ENCODE measurements around the gene UNC45A. TPM values are rescaled to one million over a fixed set of nuclear protein-coding genes. Genes with fewer than 3 reads are reported as not detected.

UNC45A gene
- total RNA-seq, 4 donors from 2014 or later: 42.8 to 89.5 (median 65.4) TPM

- H3K4me3 ChIP-seq: no peak overlapping the region
- no peak overlapping the region for H3K27ac ChIP-seq
- no peaks in the 10 kb centered on the region for H3K27me3 ChIP-seq
- intact Hi-C loops (cut with DNase I; ENCODE audit: low total_unique reads): no loop called here
- no peak for DNase-seq
- H3K9me3 ChIP-seq: no peaks in the 10 kb centered on the region
- H3K4me1 ChIP-seq: no peaks in the 10 kb centered on the region
- no peaks in the 10 kb centered on the region for H3K36me3 ChIP-seq
- TF ChIP-seq CTCF (IDR thresholded peaks at IDR 0.05) (no peak), POLR2A (IDR thresholded peaks at IDR 0.05) (no peak)
Observed at GRCh38 chr15:90967206-90967605, 32.1 kb downstream of the UNC45A start.

- TF ChIP-seq POLR2A (IDR thresholded peaks at IDR 0.05) (no peak), CTCF (IDR thresholded peaks at IDR 0.05) (no peak)
- no peaks in the 10 kb centered on the region for H3K36me3 ChIP-seq
Observed at GRCh38 chr15:90968434-90968833, 33.3 kb downstream of the UNC45A start.

GRCh38 chr15:90970274-90970673, 35.2 kb downstream of the UNC45A start:
- DNase-seq: no peak
- intact Hi-C loops (cut with DNase I; ENCODE audit: low total_unique reads): no loop called here
- H3K27me3 ChIP-seq: no peaks in the 10 kb centered on the region
- H3K27ac ChIP-seq: no peak overlapping the region
- H3K4me3 ChIP-seq: no peak overlapping the region
- no peaks in the 10 kb centered on the region for H3K4me1 ChIP-seq
- no peaks in the 10 kb centered on the region for H3K36me3 ChIP-seq
- H3K9me3 ChIP-seq: no peaks in the 10 kb centered on the region
- TF ChIP-seq POLR2A (IDR thresholded peaks at IDR 0.05) (no peak), CTCF (IDR thresholded peaks at IDR 0.05) (no peak)

More at GRCh38 chr15:90968434-90968833, 33.3 kb downstream of the UNC45A start:
- Histone ChIP-seq H3K27me3 (no peaks in the 10 kb centered on the region), H3K9me3 (no peaks in the 10 kb centered on the region), H3K27ac (no peak overlapping the region), H3K4me1 (no peaks in the 10 kb centered on the region), H3K4me3 (no peak overlapping the region)
- intact Hi-C loops (cut with DNase I; ENCODE audit: low total_unique reads): no loop called here
- no peak for DNase-seq

- Histone ChIP-seq H3K27ac (no peak overlapping the region), H3K9me3 (no peaks in the 10 kb centered on the region), H3K27me3 (no peaks in the 10 kb centered on the region), H3K36me3 (no peaks in the 10 kb centered on the region), H3K4me1 (no peaks in the 10 kb centered on the region), H3K4me3 (no peak overlapping the region)
- intact Hi-C loops (cut with DNase I; ENCODE audit: low total_unique reads): no loop called here
- TF ChIP-seq POLR2A (IDR thresholded peaks at IDR 0.05): no peak
- no peak for TF ChIP-seq CTCF (IDR thresholded peaks at IDR 0.05)
- no peak for DNase-seq
Observed at GRCh38 chr15:90972133-90972532, 37.0 kb downstream of the UNC45A start.

GRCh38 chr15:90974216-90974615, 39.1 kb downstream of the UNC45A start:
- Histone ChIP-seq H3K27ac (no peak overlapping the region), H3K9me3 (no peaks in the 10 kb centered on the region), H3K4me3 (no peak overlapping the region), H3K36me3 (no peaks in the 10 kb centered on the region), H3K27me3 (no peaks in the 10 kb centered on the region), H3K4me1 (no peaks in the 10 kb centered on the region)
- no peak for DNase-seq
- TF ChIP-seq CTCF (IDR thresholded peaks at IDR 0.05) (no peak), POLR2A (IDR thresholded peaks at IDR 0.05) (no peak)
- intact Hi-C loops (cut with DNase I; ENCODE audit: low total_unique reads): no loop called here
